T follicular helper cell (primary cell): ENCODE results near the gene ZMPSTE24.

Source experiments
- DNase-seq: peaks from one replicate; pipeline ENCODE4 v3.0.0-alpha.2; 2020; ENCODE audit warnings: low read depth

Gene ZMPSTE24

GRCh38 chr1:40258445-40258769, 371 bp downstream of the ZMPSTE24 start:
- DNase-seq: no peak

DNA sequence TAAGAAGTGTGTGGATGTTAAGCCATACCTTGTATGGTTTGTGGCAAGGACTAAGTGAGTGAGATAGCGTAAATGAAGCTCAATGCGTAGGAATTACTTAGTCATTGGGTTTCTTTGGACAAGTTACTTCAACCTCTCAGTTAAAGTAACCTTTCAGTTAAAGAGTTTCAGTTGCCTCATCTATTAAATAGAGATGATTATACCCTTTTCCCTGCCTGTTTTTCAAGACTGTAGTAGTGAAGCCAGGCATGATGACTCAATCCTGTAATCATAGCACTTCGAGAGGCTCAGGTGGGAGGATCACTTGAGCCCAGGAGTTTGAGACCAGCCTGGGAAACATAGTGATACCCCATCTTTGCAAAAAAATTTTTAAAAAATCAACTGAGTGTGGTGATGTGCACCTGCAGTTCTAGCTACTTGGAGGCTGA, 6.3 kb downstream of the ZMPSTE24 start:
- no peak for DNase-seq

- no peak for DNase-seq
Measured at GRCh38 chr1:40265298-40265697, 7.3 kb downstream of the ZMPSTE24 start.

DNA sequence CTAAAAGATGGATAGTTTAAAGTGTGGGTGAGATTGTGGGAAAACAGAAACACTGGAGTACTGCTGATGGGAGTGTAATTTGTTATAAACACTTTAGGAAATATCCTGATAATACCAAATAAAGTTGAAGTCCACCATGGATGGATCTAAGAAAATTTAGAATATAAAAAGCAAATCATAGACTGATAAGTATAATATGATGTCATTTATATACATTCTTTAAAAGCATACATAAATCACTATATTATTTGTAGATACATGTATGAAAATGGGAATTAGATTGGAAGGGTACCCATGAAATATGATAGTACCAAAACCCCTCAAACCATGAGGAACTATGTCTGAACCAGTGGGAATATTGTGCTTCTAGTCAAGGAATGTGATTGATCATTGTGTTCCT, 7.9 kb downstream of the ZMPSTE24 start:
- DNase-seq: no peak

GRCh38 chr1:40266786-40267535, 8.9 kb downstream of the ZMPSTE24 start:
- no peak for DNase-seq

- no peak for DNase-seq
Measured at GRCh38 chr1:40267767-40268187, 9.7 kb downstream of the ZMPSTE24 start.

DNA sequence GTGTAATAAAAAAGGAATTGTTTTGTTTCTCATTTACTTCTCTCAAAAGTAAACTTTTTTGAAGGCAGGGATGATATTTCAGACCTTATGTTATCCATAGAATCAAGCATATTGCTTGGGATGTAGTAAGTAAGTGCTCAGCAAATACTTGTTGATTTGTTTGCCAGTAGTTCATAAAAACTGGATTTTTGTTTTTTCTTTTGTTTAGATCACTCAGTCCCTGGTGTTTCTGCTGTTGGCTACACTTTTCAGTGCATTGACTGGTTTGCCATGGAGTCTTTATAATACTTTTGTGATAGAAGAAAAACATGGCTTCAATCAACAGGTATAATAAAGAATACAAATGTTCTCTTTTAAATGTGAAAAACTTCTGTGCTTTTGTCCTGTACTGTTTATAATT, 10.2 kb downstream of the ZMPSTE24 start:
- no peak for DNase-seq

DNA sequence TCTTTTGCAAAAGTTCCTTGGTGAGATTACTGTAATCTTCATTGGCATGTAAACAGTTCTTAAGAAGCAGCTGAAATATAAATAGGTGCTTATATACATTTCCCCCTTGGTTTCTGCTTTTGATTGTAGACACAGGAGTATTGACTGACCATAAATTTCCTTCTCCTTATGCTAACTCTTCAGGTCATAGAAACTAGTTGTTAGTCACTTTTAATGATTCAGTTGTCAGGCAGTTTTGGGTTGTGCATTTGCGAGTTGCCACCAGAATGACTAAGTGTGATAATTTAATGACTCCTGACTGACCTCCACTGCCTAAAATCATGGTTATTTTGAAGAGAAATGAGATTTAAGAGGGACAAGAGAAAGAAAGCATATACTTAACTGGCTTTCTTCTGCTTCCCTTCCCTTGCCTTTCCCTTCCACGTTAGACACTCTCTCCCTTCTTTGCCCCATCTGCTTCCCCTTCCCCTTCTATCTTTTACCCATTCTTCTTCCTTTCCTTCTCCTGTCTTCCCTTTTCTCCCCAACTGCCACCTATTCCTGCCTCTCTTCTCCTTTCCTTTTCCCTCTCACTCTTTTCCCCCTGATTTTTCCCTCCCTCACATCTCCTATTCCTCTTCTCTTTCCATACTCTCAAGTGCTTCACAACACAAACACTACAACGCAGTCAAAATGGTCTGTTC, 12.3 kb downstream of the ZMPSTE24 start:
- no peak for DNase-seq

GRCh38 chr1:40272653-40273213, 14.7 kb downstream of the ZMPSTE24 start:
- no peak for DNase-seq

DNA sequence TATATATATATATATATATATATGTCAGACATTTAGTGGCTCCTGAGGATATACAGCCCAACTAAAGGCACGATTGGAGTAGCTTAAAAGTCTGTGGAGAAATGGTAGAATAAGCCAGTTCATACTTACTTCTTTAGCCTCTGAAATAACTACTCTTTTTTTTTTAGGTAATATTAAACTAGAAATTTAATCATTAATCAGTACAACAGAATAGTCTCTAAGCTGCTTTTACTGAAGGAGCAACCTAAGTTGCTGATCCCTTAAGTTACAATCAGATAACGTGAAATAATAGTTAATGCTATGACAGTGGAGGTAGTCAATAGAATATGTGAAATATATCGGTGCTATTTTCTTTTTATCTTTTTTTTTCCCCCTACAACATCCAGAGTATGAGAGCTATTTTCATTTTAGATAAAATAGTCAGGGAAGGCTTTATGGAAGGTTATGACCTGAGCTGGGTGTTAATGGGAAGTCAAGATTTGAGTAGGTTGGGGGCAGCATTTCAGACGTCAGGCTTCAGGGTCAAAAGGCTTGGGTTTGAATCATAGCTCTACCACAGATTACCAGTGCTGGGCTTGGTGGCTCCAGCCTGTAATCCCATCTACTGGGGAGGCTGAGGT, 15.6 kb downstream of the ZMPSTE24 start:
- DNase-seq: no peak

DNA sequence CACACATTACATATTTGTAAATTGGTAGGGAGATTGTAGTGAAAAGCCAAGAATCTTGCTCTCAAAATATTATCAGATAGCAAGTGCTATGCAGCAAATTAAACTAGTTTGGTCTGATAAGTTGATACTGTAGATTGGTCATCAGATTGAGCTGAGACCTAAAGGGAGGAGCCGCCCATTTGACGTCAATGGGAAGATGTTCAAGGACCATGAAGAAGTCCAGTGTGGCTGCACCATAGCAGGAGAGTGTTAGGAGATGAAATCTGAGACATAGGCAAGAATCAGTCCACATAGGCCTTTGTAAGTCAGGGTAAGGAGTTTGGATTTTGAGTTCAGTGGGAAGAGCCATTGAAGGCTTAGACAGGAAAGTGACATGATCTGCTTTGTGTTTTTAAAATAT, 16.3 kb downstream of the ZMPSTE24 start:
- no peak for DNase-seq

- DNase-seq: no peak
Measured at GRCh38 chr1:40276122-40276521, 18.1 kb downstream of the ZMPSTE24 start.

DNA sequence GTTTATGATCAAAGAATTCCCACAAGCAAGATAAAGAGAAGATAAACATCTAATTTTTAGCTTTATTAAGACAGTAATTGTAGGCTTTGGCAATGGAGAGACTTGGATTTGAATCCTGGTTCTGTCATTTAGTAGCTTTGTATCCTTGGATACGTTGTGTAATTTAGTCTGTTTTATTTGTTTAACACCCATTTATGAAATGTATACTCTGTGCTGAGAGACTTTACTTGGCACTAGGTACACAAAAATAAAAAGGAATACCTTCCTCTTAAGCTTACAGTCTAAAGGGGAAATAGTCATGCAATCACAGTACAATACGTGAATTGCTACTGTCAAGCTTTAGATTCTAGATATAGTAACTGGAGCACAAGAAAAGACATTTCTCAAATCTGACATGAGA, 23.8 kb downstream of the ZMPSTE24 start:
- DNase-seq: no peak

DNA sequence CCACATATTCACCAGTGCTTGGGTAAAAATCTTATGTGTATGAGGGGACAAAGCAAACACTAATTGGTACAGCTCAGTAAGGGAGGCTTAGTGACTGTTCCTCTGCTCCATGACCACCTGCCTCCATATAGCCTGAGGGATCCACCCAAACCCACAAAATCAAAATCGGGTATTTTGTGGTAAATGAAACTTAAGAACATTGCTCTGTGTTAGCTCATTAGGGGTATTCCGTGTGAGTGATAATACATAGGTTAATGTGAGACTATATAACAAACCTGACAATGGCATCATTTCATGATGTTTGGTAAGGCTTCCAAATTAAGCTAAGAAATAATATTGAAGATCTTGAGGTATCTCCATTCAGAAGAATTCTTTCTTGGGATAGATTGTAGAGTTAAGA, 33.3 kb downstream of the ZMPSTE24 start:
- DNase-seq: no peak

DNA sequence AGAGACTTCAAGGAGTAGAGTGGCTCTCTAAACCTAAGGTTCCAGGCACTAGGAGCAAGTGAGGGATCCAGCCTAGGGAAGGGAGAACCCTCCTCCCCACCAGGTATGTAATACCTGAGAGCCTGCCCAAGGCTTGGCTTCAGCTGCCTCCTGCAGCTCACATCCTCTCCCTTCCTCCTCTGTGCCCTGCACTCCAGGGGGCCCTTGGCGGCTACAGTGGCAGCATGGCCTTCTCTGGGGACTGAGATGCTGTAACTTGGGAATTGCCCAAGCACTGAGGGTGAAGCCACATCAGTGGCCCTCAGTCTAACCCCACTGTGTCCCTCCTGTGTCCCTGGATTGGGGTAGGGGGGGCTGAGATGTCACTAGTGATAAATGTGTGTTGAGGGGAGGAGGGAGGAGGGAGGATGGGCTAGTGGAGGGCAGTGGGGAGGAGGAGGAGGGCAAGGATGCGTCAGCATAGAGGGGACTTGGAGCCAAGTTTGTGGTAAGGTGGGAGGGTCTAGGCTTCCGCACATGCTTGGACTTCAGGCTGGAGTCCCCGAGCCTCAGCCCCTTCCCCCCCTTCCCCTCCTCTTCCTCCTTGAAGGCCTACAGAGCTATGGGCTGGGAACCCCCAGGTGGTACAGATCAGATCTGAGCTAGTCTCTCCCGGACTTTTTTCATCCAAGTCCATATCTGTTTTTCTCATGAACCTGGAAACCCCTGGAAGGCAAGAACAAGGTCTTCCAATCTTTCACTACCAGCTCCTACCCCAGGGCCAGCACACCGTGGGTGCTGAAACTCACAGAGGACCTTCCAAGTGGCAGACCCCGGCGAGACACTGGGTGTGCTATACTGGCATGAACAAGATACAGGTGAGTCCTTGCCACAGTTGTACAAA, 41.6 kb downstream of the ZMPSTE24 start:
- no peak for DNase-seq

- DNase-seq: no peak
Measured at GRCh38 chr1:40300249-40300567, 42.2 kb downstream of the ZMPSTE24 start.

GRCh38 chr1:40300651-40301050, 42.6 kb downstream of the ZMPSTE24 start:
- DNase-seq: no peak

DNA sequence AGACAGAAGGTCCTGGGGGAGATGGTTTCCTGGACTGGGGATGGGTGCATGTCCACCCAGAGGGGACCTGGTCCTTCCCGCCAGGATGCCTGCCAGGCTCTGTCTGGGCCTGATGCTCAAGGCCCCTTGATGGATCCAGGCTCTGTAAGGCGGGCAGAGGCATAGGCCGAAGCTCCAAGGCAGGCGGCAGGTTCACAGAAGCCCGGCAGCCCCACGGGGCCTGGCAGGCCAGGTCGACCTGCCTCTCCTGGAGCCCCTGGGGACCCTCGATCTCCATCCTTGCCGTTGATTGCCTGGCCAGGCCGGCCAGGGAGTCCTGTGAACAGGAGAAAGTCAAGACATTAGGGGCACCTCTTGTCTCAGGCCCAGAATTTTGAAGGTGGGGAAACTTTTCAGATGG, 43.0 kb downstream of the ZMPSTE24 start:
- no peak for DNase-seq

DNA sequence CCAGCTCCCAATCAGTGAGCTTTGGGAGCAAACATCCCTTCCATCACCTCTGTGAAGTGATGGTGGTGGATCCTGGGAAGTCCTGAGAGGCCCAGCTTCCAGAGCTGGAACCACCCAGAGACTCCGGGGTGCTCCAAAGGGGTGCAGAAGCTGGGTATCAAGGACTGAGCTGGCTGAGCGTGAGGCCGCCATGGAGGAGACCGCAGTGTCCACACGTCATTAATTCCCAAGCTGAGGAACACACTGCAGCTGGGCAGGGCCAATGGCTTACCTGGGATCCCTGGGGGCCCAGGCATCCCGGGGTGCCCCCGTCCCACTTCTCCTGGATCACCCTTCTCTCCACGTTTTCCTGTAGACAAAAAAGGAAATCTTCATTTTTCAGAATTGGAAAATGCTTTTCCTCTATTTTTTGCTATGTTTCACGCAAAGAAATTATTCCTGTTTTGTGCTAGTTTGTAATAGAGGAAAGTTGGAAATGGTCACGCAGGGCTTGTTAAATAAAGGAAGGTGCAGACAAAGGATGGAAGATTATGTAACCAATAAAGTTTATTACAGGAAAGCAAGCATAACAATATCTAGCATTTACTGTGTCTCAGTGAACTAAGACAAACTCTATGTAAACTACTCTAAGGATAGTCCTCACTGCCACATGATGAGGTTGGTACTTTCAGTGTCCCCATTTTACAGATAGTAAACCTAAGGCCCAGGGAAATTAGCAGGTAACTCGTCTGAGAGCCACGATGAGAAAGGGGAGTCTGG, 43.7 kb downstream of the ZMPSTE24 start:
- no peak for DNase-seq

GRCh38 chr1:40302475-40302874, 44.4 kb downstream of the ZMPSTE24 start:
- DNase-seq: no peak

DNA sequence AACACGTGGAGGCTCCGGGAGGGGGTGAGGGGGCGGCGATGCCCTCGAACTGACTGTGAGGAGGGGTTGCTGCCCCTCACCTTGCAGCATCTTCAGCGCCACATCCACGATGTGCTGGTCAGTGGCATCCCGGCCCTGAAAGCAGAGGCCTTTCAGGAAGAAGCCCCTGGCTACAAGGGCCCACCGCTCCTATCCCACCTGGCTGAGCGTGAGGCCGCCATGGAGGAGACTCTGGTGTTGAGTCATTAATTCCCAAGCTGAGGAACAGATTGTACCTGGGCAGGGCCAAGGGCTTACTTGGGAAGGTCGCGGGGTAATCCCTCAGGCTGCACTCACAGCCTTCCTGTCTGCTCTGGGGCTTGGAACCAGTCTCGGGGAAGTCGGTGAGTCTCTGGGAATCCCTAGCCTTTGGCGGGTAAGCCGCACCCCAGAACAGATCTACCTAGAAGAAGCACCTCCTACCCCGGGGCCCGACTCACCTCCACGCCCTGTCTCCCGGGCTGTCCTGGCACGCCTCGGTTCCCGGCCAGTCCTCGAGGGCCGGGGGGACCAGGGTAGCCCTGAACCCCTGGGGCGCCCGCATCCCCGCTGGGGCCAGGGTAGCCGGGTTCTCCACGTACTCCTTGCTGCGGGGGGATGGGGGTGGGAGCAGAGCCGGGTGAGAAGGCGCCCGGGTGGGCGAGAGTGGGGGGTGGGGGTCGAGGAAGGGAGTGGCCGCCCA, 45.2 kb downstream of the ZMPSTE24 start:
- no peak for DNase-seq
